Glutamatergic neuron (in vitro differentiated cells): ENCODE results near the gene CMKLR1. TPM values are rescaled to one million over a fixed set of nuclear protein-coding genes. Genes with fewer than 3 reads are reported as not detected.

Experiments
- DNase-seq: peaks from one replicate; pipeline ENCODE4 v3.0.0; 2022
- H3K27ac Mint-ChIP-seq: one replicate; pipeline ENCODE4 v1.8.0; 2020; ENCODE audit warnings: mild to moderate bottlenecking, mixed read lengths, inconsistent platforms; ENCODE audit not compliant: unreplicated experiment
- H3K27me3 Mint-ChIP-seq: one replicate; pipeline ENCODE4 v1.8.0; 2020; ENCODE audit warnings: mild to moderate bottlenecking, moderate library complexity, mixed read lengths, inconsistent platforms; ENCODE audit not compliant: unreplicated experiment
- H3K36me3 Mint-ChIP-seq: one replicate; pipeline ENCODE4 v1.8.0; 2020; ENCODE audit warnings: mild to moderate bottlenecking, mixed read lengths, inconsistent platforms; ENCODE audit not compliant: unreplicated experiment
- H3K4me1 Mint-ChIP-seq: one replicate; pipeline ENCODE4 v1.8.0; 2020; ENCODE audit warnings: mild to moderate bottlenecking, low read depth, mixed read lengths, inconsistent platforms; ENCODE audit not compliant: unreplicated experiment
- H3K4me3 Mint-ChIP-seq: one replicate; pipeline ENCODE4 v1.8.0; 2020; ENCODE audit warnings: mild to moderate bottlenecking, mixed read lengths, inconsistent platforms; ENCODE audit not compliant: unreplicated experiment
- H3K9me3 Mint-ChIP-seq: one replicate; pipeline ENCODE4 v1.8.0; 2020; ENCODE audit warnings: mild to moderate bottlenecking, moderate library complexity, mixed read lengths, inconsistent platforms; ENCODE audit not compliant: unreplicated experiment
- total RNA-seq: library from RNA; stranded (reverse); fragmentation: NEBNext Ultra II Directional; extraction: Animal tissue kit (Norgen Biotek cat#: 25700); gene quantifications from one replicate; pipeline ENCODE4 v1.2.1, GENCODE V29; 2021; ENCODE audit not compliant: unreplicated experiment
- TF ChIP-seq, protein P1 (sequence below): fragments of 200-600 bp; sonication (generic); IDR thresholded peaks from one replicate; pipeline ENCODE4 v1.5.0; 2021; ENCODE audit not compliant: partially characterized antibody, unreplicated experiment

CMKLR1 gene
- total RNA-seq, 1 donor from 2014 or later: not detected

DNA sequence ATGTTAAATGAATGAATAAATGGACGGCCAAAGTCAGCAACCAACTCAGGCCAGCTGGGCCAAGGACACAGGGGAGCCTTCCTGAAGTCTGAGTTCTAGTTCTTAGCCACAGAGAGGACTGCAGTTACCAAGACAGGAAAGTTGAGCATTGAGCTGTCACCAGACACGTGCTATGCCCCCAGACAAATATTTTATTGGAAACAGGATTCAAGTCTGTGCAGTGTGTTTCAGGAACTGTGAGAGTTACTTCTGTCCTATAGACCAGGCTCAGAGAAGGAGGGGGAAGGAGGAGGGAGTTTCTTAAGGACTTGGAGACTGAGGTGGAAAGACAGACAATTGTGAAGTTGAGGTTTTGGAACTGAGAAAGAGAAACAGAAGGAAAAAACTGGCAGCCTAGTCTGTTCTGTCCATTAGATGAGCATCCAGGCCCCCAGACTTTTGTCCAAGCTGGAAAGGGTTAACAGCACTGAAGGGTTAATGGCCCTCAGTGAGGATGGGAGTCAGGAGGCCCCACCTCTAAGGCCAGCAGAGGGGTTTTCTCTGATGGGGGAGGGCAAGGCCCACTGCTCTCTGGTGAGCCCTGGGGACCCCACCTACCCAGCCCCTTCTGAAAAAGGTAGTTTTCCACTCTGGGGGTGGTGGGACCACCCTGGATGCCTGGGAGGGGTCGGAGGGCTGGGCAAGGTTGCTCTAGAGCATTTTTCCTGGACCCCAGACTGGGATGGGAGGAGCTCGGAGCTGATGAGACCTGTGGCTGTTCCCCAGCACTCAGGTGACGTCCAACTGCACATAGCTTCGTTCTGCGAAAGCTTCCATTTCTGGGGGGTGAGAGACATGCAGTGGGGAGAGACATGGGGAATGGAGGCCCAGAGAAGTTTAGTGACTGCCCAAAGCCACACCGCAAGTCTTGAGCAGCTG is 6.9 kb upstream of the CMKLR1 start:
- peaks cover 2% of the 10 kb centered on the region for H3K27me3 Mint-ChIP-seq
- H3K4me1 Mint-ChIP-seq: peaks cover 2% of the 10 kb centered on the region
- TF ChIP-seq, protein P1, sequence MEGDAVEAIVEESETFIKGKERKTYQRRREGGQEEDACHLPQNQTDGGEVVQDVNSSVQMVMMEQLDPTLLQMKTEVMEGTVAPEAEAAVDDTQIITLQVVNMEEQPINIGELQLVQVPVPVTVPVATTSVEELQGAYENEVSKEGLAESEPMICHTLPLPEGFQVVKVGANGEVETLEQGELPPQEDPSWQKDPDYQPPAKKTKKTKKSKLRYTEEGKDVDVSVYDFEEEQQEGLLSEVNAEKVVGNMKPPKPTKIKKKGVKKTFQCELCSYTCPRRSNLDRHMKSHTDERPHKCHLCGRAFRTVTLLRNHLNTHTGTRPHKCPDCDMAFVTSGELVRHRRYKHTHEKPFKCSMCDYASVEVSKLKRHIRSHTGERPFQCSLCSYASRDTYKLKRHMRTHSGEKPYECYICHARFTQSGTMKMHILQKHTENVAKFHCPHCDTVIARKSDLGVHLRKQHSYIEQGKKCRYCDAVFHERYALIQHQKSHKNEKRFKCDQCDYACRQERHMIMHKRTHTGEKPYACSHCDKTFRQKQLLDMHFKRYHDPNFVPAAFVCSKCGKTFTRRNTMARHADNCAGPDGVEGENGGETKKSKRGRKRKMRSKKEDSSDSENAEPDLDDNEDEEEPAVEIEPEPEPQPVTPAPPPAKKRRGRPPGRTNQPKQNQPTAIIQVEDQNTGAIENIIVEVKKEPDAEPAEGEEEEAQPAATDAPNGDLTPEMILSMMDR: no peak
- no peaks in the 10 kb centered on the region for H3K36me3 Mint-ChIP-seq
- H3K27ac Mint-ChIP-seq: no peak overlapping the region
- DNase-seq: no peak
- H3K9me3 Mint-ChIP-seq: peaks cover 2% of the 10 kb centered on the region
- H3K4me3 Mint-ChIP-seq: no peak overlapping the region

DNA sequence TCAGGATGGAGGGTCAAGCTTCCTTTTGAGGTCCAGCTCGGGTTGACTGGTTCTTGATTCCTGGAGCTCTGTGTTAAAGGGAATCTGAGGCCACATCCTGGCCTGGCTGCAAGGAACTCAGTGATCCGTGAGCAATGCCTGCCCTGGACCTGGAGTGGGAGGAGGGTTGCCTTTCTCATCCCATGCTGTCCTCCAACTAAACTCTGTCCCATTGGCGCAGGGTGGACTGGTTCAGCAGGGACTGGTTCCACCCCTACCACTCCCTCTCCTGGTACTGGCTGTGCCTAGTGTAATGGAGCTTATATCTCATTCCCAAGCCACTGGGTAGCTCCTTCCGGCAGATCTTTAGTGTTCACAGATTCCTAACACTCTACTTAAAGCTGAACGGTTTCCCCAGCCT is 3.9 kb upstream of the CMKLR1 start:
- Mint-ChIP-seq H3K4me3 (no peak overlapping the region), H3K9me3 (peaks cover 3% of the 10 kb centered on the region), H3K27me3 (peaks cover 6% of the 10 kb centered on the region), H3K27ac (no peak overlapping the region), H3K4me1 (peaks cover 6% of the 10 kb centered on the region), H3K36me3 (no peaks in the 10 kb centered on the region)
- TF ChIP-seq, protein P1: no peak
- no peak for DNase-seq

DNA sequence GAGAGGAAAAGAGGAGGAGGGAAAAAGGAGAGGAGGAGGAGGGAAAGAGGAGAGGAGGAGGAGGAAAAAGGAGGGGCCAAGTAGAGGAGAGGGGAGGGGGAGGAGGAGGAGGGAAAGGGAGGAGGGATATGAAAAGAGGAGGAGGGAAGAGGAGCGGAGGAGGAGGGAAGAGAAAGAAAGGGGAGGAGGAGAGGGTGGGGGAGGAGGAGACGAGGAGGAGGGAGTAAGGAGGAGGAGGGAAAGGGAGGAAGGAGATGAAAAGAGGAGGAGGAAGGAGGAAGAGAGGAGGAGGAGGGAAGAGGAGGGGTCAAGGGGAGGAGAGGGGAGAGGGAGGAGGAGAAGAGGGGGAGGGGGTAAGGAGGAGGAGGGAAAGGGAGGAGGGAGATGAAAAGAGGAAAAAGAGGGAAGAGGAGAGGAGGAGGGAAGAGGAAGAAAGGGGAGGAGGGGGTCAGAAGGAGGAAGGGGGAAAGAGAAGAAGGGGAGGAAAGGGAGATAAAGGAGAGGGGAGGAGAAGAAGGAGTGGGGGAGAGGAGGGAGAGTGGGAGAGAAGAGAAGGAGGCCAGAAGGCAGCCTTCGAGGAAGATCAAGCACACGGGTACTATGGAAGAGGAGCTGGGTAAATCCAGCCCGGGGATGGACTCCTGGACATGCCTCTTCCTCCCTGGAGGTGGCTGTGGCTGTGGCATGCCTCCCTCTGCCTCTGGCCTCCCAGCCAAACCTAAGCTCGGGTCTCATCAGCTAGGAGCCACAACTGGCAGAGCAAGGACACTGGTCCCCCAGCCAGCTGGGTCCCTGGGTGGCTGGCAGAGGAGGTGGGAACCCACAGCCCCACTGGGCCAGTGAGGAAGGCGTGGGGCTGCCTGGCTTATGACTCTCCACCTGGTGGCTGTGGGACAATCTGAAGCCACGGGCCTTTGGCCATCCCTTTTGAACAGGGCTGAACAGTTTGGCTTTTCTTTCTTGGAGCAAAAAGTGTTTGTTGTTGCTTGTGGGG is 3.0 kb upstream of the CMKLR1 start:
- Mint-ChIP-seq H3K4me1 (peaks cover 6% of the 10 kb centered on the region), H3K36me3 (no peaks in the 10 kb centered on the region), H3K9me3 (peaks cover 3% of the 10 kb centered on the region), H3K27ac (no peak overlapping the region), H3K27me3 (peaks cover 6% of the 10 kb centered on the region), H3K4me3 (no peak overlapping the region)
- TF ChIP-seq, protein P1: no peak
- DNase-seq: no peak

DNA sequence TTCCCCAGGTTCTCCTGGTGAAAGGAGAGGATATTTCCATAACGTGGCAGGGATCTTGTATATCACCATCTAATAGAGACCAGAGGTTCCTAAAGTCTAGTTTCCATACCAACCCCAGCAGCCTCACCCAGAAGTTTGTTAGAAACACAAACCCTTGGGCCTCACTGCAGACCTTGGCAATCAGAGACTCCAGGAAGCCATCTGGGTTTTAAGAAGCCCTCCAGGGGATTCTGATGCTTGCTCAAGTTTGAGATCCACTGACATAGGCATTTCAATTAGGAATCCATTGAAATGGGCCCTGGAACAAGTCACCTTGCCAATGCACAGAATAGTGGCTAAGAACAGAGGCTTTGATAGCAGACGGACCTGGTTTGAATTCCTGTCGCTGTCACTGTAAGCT is 2.2 kb upstream of the CMKLR1 start:
- TF ChIP-seq, protein P1: no peak
- no peak overlapping the region for H3K4me3 Mint-ChIP-seq
- peaks cover 3% of the 10 kb centered on the region for H3K9me3 Mint-ChIP-seq
- peaks cover 6% of the 10 kb centered on the region for H3K4me1 Mint-ChIP-seq
- no peak overlapping the region for H3K27ac Mint-ChIP-seq
- no peaks in the 10 kb centered on the region for H3K36me3 Mint-ChIP-seq
- H3K27me3 Mint-ChIP-seq: peaks cover 6% of the 10 kb centered on the region
- no peak for DNase-seq
